Activated CD4-positive, CD25-positive, alpha-beta regulatory T cell (primary cell): ENCODE data around the gene TNIK.
"Not testable (repeated sequence)": the region's sequence is repeated elsewhere in the genome, so short reads cannot be mapped to it uniquely, and the experiment has no call there.

ENCODE experiments used
- DNase-seq, 4 experiments: peaks; one replicate each; lab custom pipeline; 2025; lab: John Stamatoyannopoulos, UW

The TNIK gene

GRCh38 chr3:171384101-171384891 is 75.9 kb downstream of the TNIK start:
- DNase-seq: no peak

- no peak for DNase-seq
These were observed 76.8 kb downstream of the TNIK start for GRCh38 chr3:171383206-171384018.

GRCh38 chr3:171382347-171382746 is 77.9 kb downstream of the TNIK start:
- DNase-seq: not testable (repeated sequence)

- no peak for DNase-seq
These were observed 79.3 kb downstream of the TNIK start for GRCh38 chr3:171380711-171381425.

GRCh38 chr3:171379961-171380483 is 80.2 kb downstream of the TNIK start:
- DNase-seq: no peak

- DNase-seq: no peak
These were observed 80.9 kb downstream of the TNIK start for GRCh38 chr3:171379281-171379680.

- DNase-seq: no peak
These were observed 81.6 kb downstream of the TNIK start for GRCh38 chr3:171378586-171378985.

- DNase-seq: no peak
These were observed 82.3 kb downstream of the TNIK start for GRCh38 chr3:171377859-171378258.

- DNase-seq: no peak
These were observed 83.6 kb downstream of the TNIK start for GRCh38 chr3:171376596-171376947.

- DNase-seq: no peak
These were observed 84.3 kb downstream of the TNIK start for GRCh38 chr3:171375666-171376595.

- no peak for DNase-seq
These were observed 85.4 kb downstream of the TNIK start for GRCh38 chr3:171374661-171375285.

GRCh38 chr3:171374260-171374659 is 85.9 kb downstream of the TNIK start:
- no peak for DNase-seq

GRCh38 chr3:171373711-171374110 is 86.5 kb downstream of the TNIK start:
- no peak for DNase-seq

- DNase-seq: no peak
These were observed 87.5 kb downstream of the TNIK start for GRCh38 chr3:171372694-171373093.

GRCh38 chr3:171371354-171371753 is 88.9 kb downstream of the TNIK start:
- no peak for DNase-seq

- no peak for DNase-seq
These were observed 91.0 kb downstream of the TNIK start for GRCh38 chr3:171369156-171369555.

- DNase-seq: not testable (repeated sequence)
These were observed 93.5 kb downstream of the TNIK start for GRCh38 chr3:171366738-171367137.

GRCh38 chr3:171366043-171366442 is 94.2 kb downstream of the TNIK start:
- no peak for DNase-seq

- DNase-seq: no peak
These were observed 94.7 kb downstream of the TNIK start for GRCh38 chr3:171365489-171365888.

GRCh38 chr3:171364500-171364899 is 95.7 kb downstream of the TNIK start:
- no peak for DNase-seq

- DNase-seq: no peak
These were observed 97.0 kb downstream of the TNIK start for GRCh38 chr3:171363202-171363601.
